ENCODE measurements around the gene UTP20.

UTP20 gene

GRCh38 chr12:101436136-101436535 lies 156.2 kb downstream of the UTP20 start:
- no peak for DNase-seq (ENCODE audit: low read depth)
